Measurements from ENCODE around the gene AGPAT3.
"Not testable (repeated sequence)": the region's sequence is repeated elsewhere in the genome, so short reads cannot be mapped to it uniquely, and the experiment has no call there.

The AGPAT3 gene

DNA sequence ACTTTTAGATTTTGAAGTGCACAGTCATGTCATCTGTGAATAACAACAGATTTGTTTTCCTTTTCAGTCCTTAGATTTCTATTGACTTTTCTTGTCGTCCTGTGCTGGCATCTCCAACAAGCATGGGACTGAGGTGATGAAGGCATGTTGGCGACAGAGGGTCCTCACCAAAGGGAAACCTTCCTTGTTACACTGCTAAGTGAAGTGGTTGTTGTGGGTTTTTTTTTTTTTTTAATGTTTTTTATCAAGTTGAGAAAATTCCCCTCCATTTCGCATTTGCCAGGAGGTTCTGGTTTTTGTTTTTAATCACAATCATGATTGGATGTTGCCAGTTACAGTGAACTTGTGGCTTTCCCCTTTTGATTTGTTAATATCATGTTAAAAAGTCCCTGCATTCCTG is 24.0 kb downstream of the AGPAT3 start:
- Histone ChIP-seq H3K4me3 (ENCODE audit: low read length) (no peak overlapping the region), H3K36me3 (ENCODE audit: insufficient read depth, low read length) (no peaks in the 10 kb centered on the region), H3K4me1 (ENCODE audit: insufficient read depth, low read length) (peaks cover 15% of the 10 kb centered on the region), H3K27me3 (ENCODE audit: insufficient read depth, low read length) (no peaks in the 10 kb centered on the region), H3K9ac (ENCODE audit: low read depth, low read length) (no peak overlapping the region), H3K9me3 (ENCODE audit: insufficient read depth, low read depth, low read length) (no peaks in the 10 kb centered on the region), H3K27ac (ENCODE audit: low read depth, low read length) (no peak overlapping the region)
- 62% methylated on average over 2 of the region's 3 CpGs for WGBS

DNA sequence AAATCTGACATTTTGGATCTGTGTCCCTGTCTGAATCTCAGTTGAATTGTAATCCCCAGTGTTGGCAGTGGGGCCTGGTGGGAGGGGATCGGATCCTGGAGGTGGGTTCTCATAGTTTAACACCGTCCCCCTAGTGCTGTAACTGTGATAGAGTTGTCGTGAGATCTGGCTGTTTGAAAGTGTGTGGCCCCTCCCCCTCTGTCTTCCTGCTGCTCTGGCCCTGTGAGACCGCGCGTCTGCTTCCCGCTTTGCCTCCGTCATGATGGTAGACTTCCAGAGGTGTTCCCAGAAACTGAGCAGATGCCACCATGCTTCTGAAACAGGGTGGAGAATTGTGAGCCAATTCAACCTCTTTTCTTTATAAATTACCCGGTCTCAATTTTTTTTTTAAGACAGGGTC is 25.0 kb downstream of the AGPAT3 start:
- no peaks in the 10 kb centered on the region for H3K36me3 ChIP-seq (ENCODE audit: insufficient read depth, low read length)
- H3K4me1 ChIP-seq (ENCODE audit: insufficient read depth, low read length), result peaks cover 11% of the 10 kb centered on the region
- no peak overlapping the region for H3K9ac ChIP-seq (ENCODE audit: low read depth, low read length)
- H3K27me3 ChIP-seq (ENCODE audit: insufficient read depth, low read length), result no peaks in the 10 kb centered on the region
- 43% methylated on average over 9 of the region's 9 CpGs for WGBS
- H3K9me3 ChIP-seq (ENCODE audit: insufficient read depth, low read depth, low read length), result no peaks in the 10 kb centered on the region
- H3K27ac ChIP-seq (ENCODE audit: low read depth, low read length), result no peak overlapping the region
- no peak overlapping the region for H3K4me3 ChIP-seq (ENCODE audit: low read length)

GRCh38 chr21:43892334-43892733 is 27.3 kb downstream of the AGPAT3 start:
- Histone ChIP-seq H3K27ac (ENCODE audit: low read depth, low read length) (no peak overlapping the region), H3K4me3 (ENCODE audit: low read length) (no peak overlapping the region), H3K4me1 (ENCODE audit: insufficient read depth, low read length) (peaks cover 11% of the 10 kb centered on the region), H3K36me3 (ENCODE audit: insufficient read depth, low read length) (no peaks in the 10 kb centered on the region), H3K9me3 (ENCODE audit: insufficient read depth, low read depth, low read length) (no peaks in the 10 kb centered on the region), H3K9ac (ENCODE audit: low read depth, low read length) (no peak overlapping the region), H3K27me3 (ENCODE audit: insufficient read depth, low read length) (no peaks in the 10 kb centered on the region)
- WGBS, result 95% methylated on average over 3 of the region's 3 CpGs

DNA sequence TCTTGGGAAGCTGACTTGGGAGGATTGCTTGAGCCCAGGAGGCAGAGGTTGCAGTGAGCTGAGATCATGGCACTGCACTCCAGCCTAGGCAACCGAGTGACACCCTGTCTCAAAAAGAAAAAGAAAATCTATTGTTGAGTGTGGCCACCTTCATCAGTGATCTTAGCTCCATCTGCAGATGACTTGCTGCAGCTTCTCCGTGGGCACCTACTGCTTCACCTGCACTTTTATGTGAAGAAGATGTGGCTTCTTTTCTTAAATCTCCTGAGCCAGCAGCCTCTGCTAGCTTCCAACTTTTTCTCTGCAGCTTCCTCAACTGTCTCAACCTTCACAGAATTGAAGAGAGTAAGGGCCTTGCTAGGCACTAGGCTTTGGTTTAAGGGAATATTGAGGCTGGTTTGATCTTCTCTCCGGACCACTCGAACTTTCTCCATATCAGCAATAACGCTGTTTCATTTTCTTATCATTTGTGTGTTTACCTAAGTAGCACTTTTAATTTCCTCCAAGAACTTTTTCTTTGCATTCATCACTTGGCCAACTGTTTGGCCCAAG is 28.0 kb downstream of the AGPAT3 start:
- Histone ChIP-seq H3K27me3 (ENCODE audit: insufficient read depth, low read length) (no peaks in the 10 kb centered on the region), H3K9ac (ENCODE audit: low read depth, low read length) (no peak overlapping the region), H3K4me1 (ENCODE audit: insufficient read depth, low read length) (peaks cover 11% of the 10 kb centered on the region), H3K36me3 (ENCODE audit: insufficient read depth, low read length) (no peaks in the 10 kb centered on the region), H3K4me3 (ENCODE audit: low read length) (no peak overlapping the region), H3K9me3 (ENCODE audit: insufficient read depth, low read depth, low read length) (0 out of 2 replicates have a peak, but pooled peaks cover 2% of the 10 kb centered on the region), H3K27ac (ENCODE audit: low read depth, low read length) (no peak overlapping the region)
- 92% methylated on average over 5 of the region's 5 CpGs for WGBS

- 95% methylated on average over 19 of the region's 19 CpGs for WGBS
- Histone ChIP-seq H3K27me3 (ENCODE audit: insufficient read depth, low read length) (no peaks in the 10 kb centered on the region), H3K27ac (ENCODE audit: low read depth, low read length) (no peak overlapping the region), H3K9me3 (ENCODE audit: insufficient read depth, low read depth, low read length) (0 out of 2 replicates have a peak, but pooled peaks cover 4% of the 10 kb centered on the region), H3K36me3 (ENCODE audit: insufficient read depth, low read length) (no peaks in the 10 kb centered on the region), H3K4me3 (ENCODE audit: low read length) (no peak overlapping the region), H3K4me1 (ENCODE audit: insufficient read depth, low read length) (peaks cover 11% of the 10 kb centered on the region), H3K9ac (ENCODE audit: low read depth, low read length) (no peak overlapping the region)
Measured at GRCh38 chr21:43893536-43894205, 28.6 kb downstream of the AGPAT3 start.

DNA sequence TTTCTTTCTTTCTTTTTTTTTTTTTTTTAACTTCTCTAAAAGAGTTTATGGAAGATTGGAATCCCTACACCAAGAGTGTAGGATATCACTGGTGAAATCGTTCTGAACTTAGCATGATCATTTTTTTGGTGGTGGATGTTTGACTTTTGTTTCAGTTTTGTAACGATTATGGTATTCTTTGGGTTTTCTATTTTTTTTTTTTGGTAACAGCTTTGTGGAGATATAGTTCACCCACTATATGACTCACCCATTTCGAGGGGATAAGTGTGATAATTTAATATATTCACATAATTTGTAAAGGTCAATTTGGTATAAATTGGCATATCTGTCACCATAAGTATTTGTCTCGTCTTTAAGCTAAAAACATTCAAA is 29.2 kb downstream of the AGPAT3 start:
- H3K9ac ChIP-seq (ENCODE audit: low read depth, low read length), result no peak overlapping the region
- H3K4me1 ChIP-seq (ENCODE audit: insufficient read depth, low read length), result peaks cover 8% of the 10 kb centered on the region
- no peak overlapping the region for H3K4me3 ChIP-seq (ENCODE audit: low read length)
- WGBS, result 80% methylated on average over 2 of the region's 4 CpGs
- no peaks in the 10 kb centered on the region for H3K27me3 ChIP-seq (ENCODE audit: insufficient read depth, low read length)
- 0 out of 2 replicates have a peak, but pooled peaks cover 6% of the 10 kb centered on the region for H3K9me3 ChIP-seq (ENCODE audit: insufficient read depth, low read depth, low read length)
- no peak overlapping the region for H3K27ac ChIP-seq (ENCODE audit: low read depth, low read length)
- H3K36me3 ChIP-seq (ENCODE audit: insufficient read depth, low read length), result no peaks in the 10 kb centered on the region

DNA sequence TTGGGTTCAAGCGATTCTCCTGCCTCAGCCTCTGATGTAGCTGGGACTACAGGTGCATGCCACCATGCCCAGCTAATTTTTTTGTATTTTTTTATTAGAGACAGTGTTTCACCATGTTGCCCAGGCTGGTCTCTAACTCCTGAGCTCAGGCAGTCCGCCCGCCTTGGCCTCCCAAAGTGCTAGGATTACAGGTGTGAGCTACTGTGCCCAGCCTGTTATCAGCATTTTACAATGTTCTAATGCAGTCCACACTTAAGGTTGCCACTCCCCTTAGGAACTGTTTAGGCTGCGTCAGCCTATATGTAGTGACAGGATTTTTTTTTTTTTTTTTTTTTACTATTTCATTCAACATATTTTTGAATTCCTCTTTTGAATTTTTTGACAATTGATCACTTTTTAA is 30.2 kb downstream of the AGPAT3 start:
- H3K27ac ChIP-seq (ENCODE audit: low read depth, low read length), result no peak overlapping the region
- H3K4me1 ChIP-seq (ENCODE audit: insufficient read depth, low read length), result no peaks in the 10 kb centered on the region
- H3K27me3 ChIP-seq (ENCODE audit: insufficient read depth, low read length), result no peaks in the 10 kb centered on the region
- no peak overlapping the region for H3K4me3 ChIP-seq (ENCODE audit: low read length)
- H3K9ac ChIP-seq (ENCODE audit: low read depth, low read length), result no peak overlapping the region
- H3K9me3 ChIP-seq (ENCODE audit: insufficient read depth, low read depth, low read length), result 0 out of 2 replicates have a peak, but pooled peaks cover 6% of the 10 kb centered on the region
- 97% methylated on average over 3 of the region's 4 CpGs for WGBS
- H3K36me3 ChIP-seq (ENCODE audit: insufficient read depth, low read length), result no peaks in the 10 kb centered on the region

- H3K9me3 ChIP-seq (ENCODE audit: insufficient read depth, low read depth, low read length); H3K4me3 ChIP-seq (ENCODE audit: low read length); H3K27me3 ChIP-seq (ENCODE audit: insufficient read depth, low read length); H3K4me1 ChIP-seq (ENCODE audit: insufficient read depth, low read length); H3K9ac ChIP-seq (ENCODE audit: low read depth, low read length); H3K36me3 ChIP-seq (ENCODE audit: insufficient read depth, low read length); H3K27ac ChIP-seq (ENCODE audit: low read depth, low read length): not testable (repeated sequence)
- 100% methylated on average over 2 of the region's 8 CpGs for WGBS
Measured at GRCh38 chr21:43896696-43897299, 31.8 kb downstream of the AGPAT3 start.

DNA sequence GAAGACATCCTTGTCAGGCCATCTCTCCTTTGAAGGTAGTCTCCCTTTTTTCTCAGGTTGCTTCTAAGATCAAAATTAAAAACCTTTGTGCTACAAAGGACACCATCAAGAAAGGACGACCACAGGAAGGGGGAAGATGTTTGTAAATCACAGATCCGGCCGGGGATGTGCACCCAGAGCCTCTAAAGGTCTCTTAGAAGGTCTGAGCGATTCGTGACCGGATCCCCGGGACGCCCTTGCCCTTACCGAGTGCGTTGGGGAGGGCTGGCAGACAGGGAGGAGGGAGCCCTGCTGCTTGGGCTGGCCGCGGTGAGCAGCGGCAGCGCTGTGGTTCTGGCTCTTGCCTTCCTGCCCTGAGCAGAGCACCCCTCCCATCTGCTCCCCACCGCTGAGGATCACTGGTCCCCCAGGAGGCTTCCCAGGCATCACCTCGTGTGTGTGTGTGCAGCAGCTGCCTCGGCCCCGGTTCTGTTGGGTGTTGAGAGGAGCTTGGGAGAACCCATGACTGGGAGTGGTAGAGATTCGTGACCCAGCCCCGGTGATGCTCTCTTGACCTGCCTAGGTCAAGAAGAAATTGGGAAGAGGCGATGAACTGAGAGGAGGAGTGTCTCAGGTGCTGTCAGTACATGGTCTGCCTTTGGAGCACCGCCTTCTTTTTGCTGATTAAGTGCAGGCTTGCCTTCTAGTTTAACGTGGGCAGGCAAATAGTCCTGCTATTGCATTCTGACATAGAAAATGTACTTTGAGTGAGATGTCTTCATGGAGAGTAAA is 34.5 kb downstream of the AGPAT3 start:
- Histone ChIP-seq H3K27ac (ENCODE audit: low read depth, low read length) (no peak overlapping the region), H3K27me3 (ENCODE audit: insufficient read depth, low read length) (no peaks in the 10 kb centered on the region), H3K9ac (ENCODE audit: low read depth, low read length) (no peak overlapping the region), H3K9me3 (ENCODE audit: insufficient read depth, low read depth, low read length) (0 out of 2 replicates have a peak, but pooled peaks cover 6% of the 10 kb centered on the region), H3K4me1 (ENCODE audit: insufficient read depth, low read length) (no peaks in the 10 kb centered on the region), H3K4me3 (ENCODE audit: low read length) (no peak overlapping the region), H3K36me3 (ENCODE audit: insufficient read depth, low read length) (no peaks in the 10 kb centered on the region)
- 92% methylated on average over 23 of the region's 23 CpGs for WGBS

- Histone ChIP-seq H3K4me1 (ENCODE audit: insufficient read depth, low read length) (no peaks in the 10 kb centered on the region), H3K4me3 (ENCODE audit: low read length) (no peak overlapping the region), H3K27me3 (ENCODE audit: insufficient read depth, low read length) (no peaks in the 10 kb centered on the region), H3K36me3 (ENCODE audit: insufficient read depth, low read length) (no peaks in the 10 kb centered on the region), H3K27ac (ENCODE audit: low read depth, low read length) (no peak overlapping the region), H3K9ac (ENCODE audit: low read depth, low read length) (no peak overlapping the region), H3K9me3 (ENCODE audit: insufficient read depth, low read depth, low read length) (0 out of 2 replicates have a peak, but pooled peaks cover 6% of the 10 kb centered on the region)
- WGBS, result 91% methylated on average over 1 of the region's 1 CpG
Measured at GRCh38 chr21:43900078-43900385, 35.0 kb downstream of the AGPAT3 start.

GRCh38 chr21:43900690-43901089 is 35.7 kb downstream of the AGPAT3 start:
- 91% methylated on average over 6 of the region's 6 CpGs for WGBS
- Histone ChIP-seq H3K9me3 (ENCODE audit: insufficient read depth, low read depth, low read length) (0 out of 2 replicates have a peak, but pooled peaks cover 6% of the 10 kb centered on the region), H3K9ac (ENCODE audit: low read depth, low read length) (no peak overlapping the region), H3K27me3 (ENCODE audit: insufficient read depth, low read length) (no peaks in the 10 kb centered on the region), H3K4me1 (ENCODE audit: insufficient read depth, low read length) (no peaks in the 10 kb centered on the region), H3K27ac (ENCODE audit: low read depth, low read length) (no peak overlapping the region), H3K36me3 (ENCODE audit: insufficient read depth, low read length) (no peaks in the 10 kb centered on the region), H3K4me3 (ENCODE audit: low read length) (no peak overlapping the region)

Measured in HUES64 (cell line).